AG04449 (cell line): ENCODE results near the gene MEGF11.

ENCODE experiments used
- CTCF ChIA-PET: fragments of 350-600 bp; formaldehyde crosslinking; extraction: SDS; loops from one replicate; lab custom pipeline; 2021; ENCODE audit warnings: antibody characterized with exemption; lab: Yijun Ruan, JAX
- POLR2A ChIA-PET: fragments of 400-600, 350-600 bp; formaldehyde crosslinking; extraction: SDS; loops from one replicate; lab custom pipeline; 2020; ENCODE audit warnings: antibody characterized with exemption, inconsistent platforms; lab: Yijun Ruan, JAX
- DNase-seq: peaks from one replicate; pipeline ENCODE4 v3.0.0-alpha.2; 2010; ENCODE audit warnings: low read depth, low spot score
- H3K4me3 ChIP-seq: 2 replicates; pipeline ENCODE4 v1.5.1; 2011; ENCODE audit warnings: low read depth, mild to moderate bottlenecking, control low read depth, low read length
- CTCF ChIP-seq: IDR thresholded peaks from one replicate; pipeline ENCODE4 v1.5.1; 2011; ENCODE audit warnings: mild to moderate bottlenecking, moderate library complexity, low read length, control low read depth, inconsistent platforms; ENCODE audit not compliant: insufficient read depth; ENCODE audit errors: missing control alignments

The MEGF11 gene

GRCh38 chr15:66241908-66242285 is 11.7 kb downstream of the MEGF11 start:
- ChIA-PET CTCF (no interaction called here), POLR2A (no interaction called here)
- TF ChIP-seq CTCF, result no peak
- no peak for DNase-seq
- no peak overlapping the region for H3K4me3 ChIP-seq

- H3K4me3 ChIP-seq, result no peak overlapping the region
- ChIA-PET POLR2A (no interaction called here), CTCF (no interaction called here)
- no peak for TF ChIP-seq CTCF
- no peak for DNase-seq
These were observed 12.3 kb downstream of the MEGF11 start for GRCh38 chr15:66241087-66241907.

- POLR2A ChIA-PET, result no interaction called here
- TF ChIP-seq CTCF, result no peak
- CTCF ChIA-PET, result no interaction called here
- H3K4me3 ChIP-seq, result no peak overlapping the region
- DNase-seq, result no peak
These were observed 13.2 kb downstream of the MEGF11 start for GRCh38 chr15:66240240-66240794.

GRCh38 chr15:66239514-66239913 is 14.0 kb downstream of the MEGF11 start:
- TF ChIP-seq CTCF, result no peak
- ChIA-PET CTCF (no interaction called here), POLR2A (no interaction called here)
- no peak overlapping the region for H3K4me3 ChIP-seq
- DNase-seq, result no peak

GRCh38 chr15:66238318-66238717 is 15.2 kb downstream of the MEGF11 start:
- ChIA-PET CTCF (no interaction called here), POLR2A (no interaction called here)

More at GRCh38 chr15:66238318-66238717, 15.2 kb downstream of the MEGF11 start:
- DNase-seq, result no peak
- H3K4me3 ChIP-seq, result no peak overlapping the region
- TF ChIP-seq CTCF, result no peak
